ENCODE measurements around the gene CMKLR1.

The CMKLR1 gene

GRCh38 chr12:108248011-108248410, 91.1 kb downstream of the CMKLR1 start:
- TF ChIP-seq ZNF274 (IDR thresholded peaks at IDR 0.05; ENCODE audit: low read depth, low read length) = no peak
- no peak overlapping the region for H3K4me3 ChIP-seq (ENCODE audit: low read length)

GRCh38 chr12:108247130-108247529, 92.0 kb downstream of the CMKLR1 start:
- TF ChIP-seq ZNF274 (IDR thresholded peaks at IDR 0.05; ENCODE audit: low read depth, low read length) = no peak
- H3K4me3 ChIP-seq (ENCODE audit: low read length) = no peak overlapping the region

GRCh38 chr12:108241986-108242703, 97.0 kb downstream of the CMKLR1 start:
- H3K4me3 ChIP-seq (ENCODE audit: low read length) = no peak overlapping the region
- TF ChIP-seq ZNF274 (IDR thresholded peaks at IDR 0.05; ENCODE audit: low read depth, low read length) = no peak

- TF ChIP-seq ZNF274 (IDR thresholded peaks at IDR 0.05; ENCODE audit: low read depth, low read length) = no peak
- H3K4me3 ChIP-seq (ENCODE audit: low read length) = no peak overlapping the region
These were observed 98.2 kb downstream of the CMKLR1 start for GRCh38 chr12:108240928-108241327.

- TF ChIP-seq ZNF274 (IDR thresholded peaks at IDR 0.05; ENCODE audit: low read depth, low read length) = no peak
- no peak overlapping the region for H3K4me3 ChIP-seq (ENCODE audit: low read length)
These were observed 98.9 kb downstream of the CMKLR1 start for GRCh38 chr12:108240027-108240785.

GRCh38 chr12:108239378-108239777, 99.7 kb downstream of the CMKLR1 start:
- no peak overlapping the region for H3K4me3 ChIP-seq (ENCODE audit: low read length)
- no peak for TF ChIP-seq ZNF274 (IDR thresholded peaks at IDR 0.05; ENCODE audit: low read depth, low read length)

- H3K4me3 ChIP-seq (ENCODE audit: low read length) = no peak overlapping the region
- TF ChIP-seq ZNF274 (IDR thresholded peaks at IDR 0.05; ENCODE audit: low read depth, low read length) = no peak
These were observed 100.6 kb downstream of the CMKLR1 start for GRCh38 chr12:108238474-108238873.
